Measurements from ENCODE around the gene OTOGL.

OTOGL gene

GRCh38 chr12:80087486-80088213 is 11.7 kb upstream of the OTOGL start:
- no peak for FAIRE-seq
- no peak for DNase-seq (ENCODE audit: insufficient read length, low spot score)
- no peak for TF ChIP-seq CTCF (IDR thresholded peaks at IDR 0.05; ENCODE audit: insufficient read depth, missing control alignments)

- TF ChIP-seq CTCF (IDR thresholded peaks at IDR 0.05; ENCODE audit: insufficient read depth, missing control alignments), result no peak
- DNase-seq (ENCODE audit: insufficient read length, low spot score) (no peak), FAIRE-seq (no peak)
These were observed 1.3 kb downstream of the OTOGL start for GRCh38 chr12:80100591-80100990.

GRCh38 chr12:80101126-80101525 is 1.8 kb downstream of the OTOGL start:
- no peak for FAIRE-seq

GRCh38 chr12:80107221-80107620 is 7.9 kb downstream of the OTOGL start:
- DNase-seq (ENCODE audit: insufficient read length, low spot score) (no peak), FAIRE-seq (no peak)
- no peak for TF ChIP-seq CTCF (IDR thresholded peaks at IDR 0.05; ENCODE audit: insufficient read depth, missing control alignments)

More at GRCh38 chr12:80101126-80101525, 1.8 kb downstream of the OTOGL start:
- DNase-seq (ENCODE audit: insufficient read length, low spot score), result no peak
- TF ChIP-seq CTCF (IDR thresholded peaks at IDR 0.05; ENCODE audit: insufficient read depth, missing control alignments), result no peak

GRCh38 chr12:80116735-80117134 is 17.4 kb downstream of the OTOGL start:
- FAIRE-seq, result no peak

GRCh38 chr12:80118565-80119324 is 19.4 kb downstream of the OTOGL start:
- DNase-seq (ENCODE audit: insufficient read length, low spot score) (no peak), FAIRE-seq (no peak)
- no peak for TF ChIP-seq CTCF (IDR thresholded peaks at IDR 0.05; ENCODE audit: insufficient read depth, missing control alignments)

More at GRCh38 chr12:80116735-80117134, 17.4 kb downstream of the OTOGL start:
- DNase-seq (ENCODE audit: insufficient read length, low spot score), result no peak
- TF ChIP-seq CTCF (IDR thresholded peaks at IDR 0.05; ENCODE audit: insufficient read depth, missing control alignments), result no peak

- FAIRE-seq (no peak), DNase-seq (ENCODE audit: insufficient read length, low spot score) (no peak)
- TF ChIP-seq CTCF (IDR thresholded peaks at IDR 0.05; ENCODE audit: insufficient read depth, missing control alignments), result no peak
These were observed 21.7 kb downstream of the OTOGL start for GRCh38 chr12:80120994-80121393.

Data from D721Med (cell line).